Daoy (cell line): Measurements from ENCODE around the gene DSCAM. TPM values are rescaled to one million over a fixed set of nuclear protein-coding genes. Genes with fewer than 3 reads are reported as not detected.

Experiments
- DNase-seq: peaks from one replicate; pipeline ENCODE4 v3.0.0-alpha.2; 2015; ENCODE audit warnings: low read depth
- total RNA-seq: library from RNA; depleted of rRNA; stranded (reverse); fragments of >200 nt; shearing (Covaris generic); gene quantifications from 2 replicates; pipeline ENCODE4 v1.2.3, GENCODE V29; 2014

DSCAM gene
- total RNA-seq, 1 experiment from 2014 or later = 0.63 TPM

DNA sequence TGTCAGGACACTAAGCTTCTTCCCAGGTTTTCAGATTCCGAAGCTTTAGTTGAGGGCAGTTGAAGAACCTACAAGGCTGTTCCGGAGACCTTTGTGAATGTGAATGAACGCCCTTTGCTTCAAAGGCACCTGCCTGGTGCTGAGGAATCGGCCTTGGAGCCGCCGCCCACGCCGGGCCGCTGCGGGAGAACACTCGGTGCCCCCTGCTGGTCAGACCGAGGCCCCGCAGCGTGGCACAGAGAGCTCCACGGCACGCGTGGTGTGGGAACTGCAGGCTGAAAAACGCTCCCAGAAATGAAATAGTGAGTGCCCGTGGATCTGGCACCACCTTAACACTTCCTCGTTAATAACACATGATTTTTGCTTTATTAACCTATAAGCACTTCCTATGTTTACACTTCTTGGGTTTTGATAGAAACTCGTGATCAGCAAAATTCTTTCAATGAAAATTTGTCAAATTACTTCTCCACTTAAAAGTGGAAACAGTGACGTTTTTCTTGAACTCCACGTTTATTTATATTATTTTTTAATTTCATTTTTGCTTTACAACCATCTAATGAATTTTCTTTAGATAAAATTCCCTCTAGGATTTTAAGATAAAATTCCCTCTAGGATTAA, 460.6 kb downstream of the DSCAM start:
- peak; percentile 44 for DNase-seq

- no peak for DNase-seq
Measured at GRCh38 chr21:40385883-40386282, 461.1 kb downstream of the DSCAM start.

- DNase-seq = no peak
Measured at GRCh38 chr21:40383951-40384350, 463.0 kb downstream of the DSCAM start.

DNA sequence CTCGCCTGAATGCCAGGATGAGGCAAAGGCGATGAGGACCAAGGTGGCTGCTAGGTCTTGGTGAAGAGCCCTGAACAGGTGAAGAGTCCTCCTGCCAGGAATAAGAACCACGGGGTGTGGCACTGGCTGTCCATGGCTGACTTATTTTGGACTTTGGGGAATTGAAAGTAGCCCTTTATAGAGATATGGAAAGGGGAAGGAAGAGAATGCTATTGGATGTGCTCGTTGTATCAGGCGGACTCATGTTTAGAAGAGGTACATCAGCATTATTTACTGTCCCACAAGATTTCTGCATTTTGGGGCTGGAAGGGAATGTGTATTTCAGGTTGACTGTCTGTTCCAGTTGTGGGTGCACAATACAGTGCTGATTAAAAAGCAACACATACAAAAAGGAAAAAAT, 465.8 kb downstream of the DSCAM start:
- DNase-seq = no peak

DNA sequence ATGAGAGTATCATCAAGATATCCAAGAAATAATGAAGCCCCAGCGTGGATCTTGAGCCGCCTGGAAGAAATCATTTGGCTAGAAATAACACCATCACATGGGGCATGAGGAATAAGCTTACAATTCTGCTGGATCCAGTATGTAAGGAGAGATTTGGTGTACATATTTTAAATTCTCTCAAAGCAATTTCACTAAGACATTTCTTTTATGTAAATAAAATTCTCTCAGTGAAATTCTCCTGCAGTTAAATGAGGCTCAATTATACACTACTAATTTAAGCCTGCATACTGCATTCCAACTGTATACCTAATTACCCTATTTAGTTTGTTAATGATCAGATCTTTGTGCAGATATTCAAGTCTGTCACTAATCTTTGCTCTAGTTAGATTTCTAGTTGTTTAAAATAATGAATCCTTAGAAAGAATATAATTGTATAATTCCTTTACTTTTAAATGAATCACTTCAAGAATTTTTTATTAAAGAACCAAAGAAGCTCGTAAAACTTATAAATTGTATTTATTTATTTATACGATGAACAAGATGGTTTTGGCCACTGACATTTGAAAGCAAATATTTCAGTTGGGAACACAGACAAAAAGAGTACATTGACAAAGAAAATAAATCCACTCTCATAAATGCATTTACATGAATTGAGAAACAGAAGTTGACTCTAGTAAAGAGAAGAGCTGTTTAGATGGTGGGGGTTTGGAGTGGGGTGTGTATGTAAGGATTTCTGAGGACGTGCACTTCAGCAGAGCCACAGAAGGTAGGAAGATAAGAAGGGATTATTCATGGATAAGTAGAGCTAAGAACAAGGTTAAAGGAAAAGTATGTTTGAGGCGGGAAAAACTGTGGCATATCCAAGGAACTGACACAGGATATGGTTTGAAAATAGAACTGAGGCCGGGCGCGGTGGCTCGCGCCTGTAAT, 466.8 kb downstream of the DSCAM start:
- no peak for DNase-seq

DNA sequence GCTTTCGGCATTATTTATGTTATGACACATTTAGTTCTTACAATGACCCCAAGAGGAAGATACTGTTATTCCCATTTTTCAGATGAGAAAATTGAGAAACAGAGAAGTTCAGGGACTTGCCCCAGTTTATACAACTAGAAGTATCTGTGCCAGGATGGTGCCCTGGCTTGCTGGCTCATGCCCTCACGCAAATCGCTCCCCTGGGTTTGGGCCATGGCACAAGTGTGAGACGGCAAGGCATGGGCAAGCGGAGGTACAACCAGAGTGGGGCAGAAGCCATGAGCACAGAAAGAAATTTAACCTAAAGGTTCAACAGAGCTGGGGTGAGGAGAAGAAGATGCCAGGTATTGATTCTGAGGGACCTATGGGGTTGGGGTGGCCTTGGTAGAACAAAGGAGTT, 469.8 kb downstream of the DSCAM start:
- no peak for DNase-seq

DNA sequence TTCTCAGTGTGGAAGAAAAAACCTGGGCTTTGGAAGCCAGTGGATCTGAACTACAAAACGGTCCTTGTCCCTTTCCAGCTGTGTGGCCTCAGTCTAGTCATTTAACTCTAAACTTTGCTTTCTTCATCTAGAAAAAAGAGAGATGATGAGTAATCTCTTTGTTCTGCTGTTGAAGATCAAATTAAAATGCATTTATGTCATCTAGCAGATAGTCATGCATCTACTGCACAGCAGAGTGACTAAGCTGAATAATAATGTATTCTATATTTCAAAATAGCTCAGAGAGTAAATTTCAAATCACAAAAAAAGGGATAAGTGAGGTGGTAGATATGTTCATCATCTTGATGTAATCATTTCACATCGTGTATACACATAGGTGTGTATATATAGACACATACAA, 473.2 kb downstream of the DSCAM start:
- no peak for DNase-seq

- no peak for DNase-seq
Measured at GRCh38 chr21:40372506-40372905, 474.5 kb downstream of the DSCAM start.

DNA sequence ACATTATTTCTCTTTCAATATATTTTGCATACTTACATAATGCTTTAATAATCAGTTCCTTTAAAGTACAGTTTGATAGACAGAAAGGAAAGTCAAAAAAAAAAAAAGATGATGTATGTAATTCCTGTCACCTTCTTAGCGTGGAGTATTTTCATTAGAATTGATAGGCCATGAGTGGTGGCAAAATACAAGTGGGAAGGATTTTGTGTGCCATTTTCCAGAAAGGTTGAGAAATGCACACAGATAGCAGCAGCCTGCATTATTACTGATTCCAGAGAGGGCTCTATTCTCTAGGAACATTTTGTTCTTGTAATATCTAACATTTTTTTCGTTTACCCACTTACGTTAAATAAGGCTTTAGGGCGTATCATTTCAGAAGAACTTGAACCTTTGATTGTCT, 475.6 kb downstream of the DSCAM start:
- DNase-seq = no peak

DNA sequence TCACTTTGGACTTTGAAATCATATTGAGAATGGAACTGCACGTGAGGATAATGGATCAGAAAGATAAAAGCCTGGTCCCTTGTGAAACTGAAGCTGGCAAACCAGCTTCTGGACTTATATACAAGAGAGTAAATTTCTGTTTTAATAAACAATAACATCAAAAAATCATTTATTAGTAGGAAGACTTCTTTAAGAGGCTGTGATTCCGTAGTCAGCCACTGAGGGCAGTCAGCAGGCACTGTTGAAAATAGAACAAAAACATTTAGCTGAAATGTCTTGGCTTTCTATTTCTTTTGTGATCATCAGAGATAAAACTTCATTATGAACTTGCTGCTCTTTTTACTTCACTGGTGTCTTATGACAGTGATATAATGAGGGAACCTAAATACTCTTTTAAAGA, 490.3 kb downstream of the DSCAM start:
- DNase-seq = no peak

DNA sequence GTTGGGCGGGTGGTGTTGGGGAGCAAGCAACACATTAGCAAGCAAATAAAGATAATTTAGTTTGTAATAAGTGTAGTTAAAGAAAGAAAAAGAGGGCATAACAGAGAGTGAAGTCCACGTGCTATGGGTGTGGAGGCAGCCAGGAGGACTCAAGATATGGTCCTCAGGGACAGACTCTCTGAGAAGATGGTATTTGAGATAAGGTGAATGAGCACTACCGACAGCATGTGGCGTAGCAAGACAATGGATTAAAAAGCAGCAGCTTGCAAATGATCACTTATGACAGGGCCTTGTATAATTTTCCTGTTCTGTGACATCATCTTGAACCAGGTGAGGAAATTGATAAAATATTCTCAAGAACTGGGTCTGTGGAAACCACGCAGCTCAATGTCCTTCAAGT, 491.9 kb downstream of the DSCAM start:
- no peak for DNase-seq

DNA sequence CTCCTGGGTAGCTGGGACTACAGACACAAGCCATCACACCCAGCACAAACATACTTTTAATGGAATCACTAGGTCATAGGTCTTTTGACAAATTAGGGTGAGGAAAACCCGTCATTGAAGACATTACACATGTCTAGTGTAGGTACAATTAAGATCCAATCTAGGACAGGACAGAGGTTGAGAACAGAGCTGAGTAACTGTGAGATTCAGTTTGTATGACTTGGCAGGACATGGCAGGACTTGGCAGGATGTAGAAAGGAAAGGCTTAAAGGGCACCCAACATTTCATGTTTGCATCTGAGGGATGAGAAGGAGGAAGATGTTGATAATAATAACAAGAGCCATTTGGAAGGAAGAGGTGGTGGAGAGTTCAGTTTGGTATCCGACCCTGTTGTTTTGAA, 496.0 kb downstream of the DSCAM start:
- DNase-seq = no peak

DNA sequence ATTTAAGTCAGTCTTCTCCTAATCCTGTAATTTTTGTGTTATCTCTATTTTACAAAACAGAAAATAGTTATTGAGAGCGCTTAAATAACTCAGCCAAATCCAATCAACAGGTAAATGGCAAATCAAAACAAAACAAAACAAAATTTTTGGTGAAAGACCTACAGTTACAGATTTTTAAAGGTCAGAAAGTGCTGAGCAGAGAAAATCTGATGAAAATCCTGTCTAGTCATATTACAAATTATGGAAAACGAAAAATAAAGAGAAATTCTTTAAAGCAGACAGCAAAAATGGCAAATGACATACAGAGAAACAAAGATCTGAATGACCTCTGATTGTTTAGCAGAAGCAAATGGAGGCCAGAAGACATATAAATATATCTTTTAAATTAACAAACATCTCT, 497.4 kb downstream of the DSCAM start:
- DNase-seq = no peak

DNA sequence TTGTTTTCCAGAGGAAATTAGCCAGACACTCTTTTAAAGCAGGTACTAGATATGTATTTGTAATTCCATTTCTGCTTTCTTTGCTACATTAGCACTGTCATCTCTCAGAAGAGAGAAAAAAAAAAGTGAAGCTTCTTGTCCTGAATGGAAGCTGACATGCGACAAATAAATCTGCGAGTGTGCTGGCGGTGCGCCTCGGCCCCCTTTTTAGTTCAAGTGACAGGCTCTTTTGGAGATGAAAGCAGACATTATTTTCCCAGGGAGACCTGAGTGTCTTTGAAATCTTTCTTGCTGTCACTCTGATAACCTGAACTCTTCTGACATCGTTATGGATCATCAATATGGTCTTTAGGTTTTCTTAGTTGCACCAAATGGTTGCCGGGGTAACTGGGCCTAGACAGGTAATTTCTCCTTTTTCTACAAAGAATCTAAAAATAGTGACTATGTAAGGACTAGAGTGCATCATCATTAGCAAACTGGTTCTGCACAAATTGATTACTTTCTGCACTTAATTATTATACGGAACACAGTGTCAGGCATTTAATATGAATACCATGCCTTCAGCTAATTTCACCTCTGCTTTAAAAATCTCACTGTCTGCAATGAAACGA, 501.1 kb downstream of the DSCAM start:
- DNase-seq = no peak

- DNase-seq = no peak
Measured at GRCh38 chr21:40340357-40340756, 506.6 kb downstream of the DSCAM start.

DNA sequence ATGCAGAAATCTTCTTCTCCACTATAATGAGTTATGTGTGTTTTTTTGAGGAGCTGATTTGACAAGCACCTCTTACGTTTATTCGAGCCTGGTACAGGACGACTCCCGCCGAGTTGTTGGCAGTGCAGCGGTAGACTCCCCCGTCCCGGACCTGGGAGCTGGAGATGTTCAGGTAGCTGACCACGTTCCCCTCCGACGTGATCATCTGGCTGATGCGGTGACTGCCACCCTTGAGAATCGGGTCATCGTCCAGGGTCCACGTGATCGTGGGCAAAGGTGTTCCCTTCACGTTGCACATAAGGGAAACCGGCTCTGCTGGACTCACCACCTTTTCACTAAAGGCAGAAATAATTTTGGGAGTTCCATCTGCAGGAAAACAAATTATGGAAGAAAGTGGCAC, 507.9 kb downstream of the DSCAM start:
- no peak for DNase-seq

- peak; percentile 8 for DNase-seq
Measured at GRCh38 chr21:40337981-40338380, 509.0 kb downstream of the DSCAM start.

- peak; percentile 10 for DNase-seq
Measured at GRCh38 chr21:40335704-40336103, 511.3 kb downstream of the DSCAM start.

DNA sequence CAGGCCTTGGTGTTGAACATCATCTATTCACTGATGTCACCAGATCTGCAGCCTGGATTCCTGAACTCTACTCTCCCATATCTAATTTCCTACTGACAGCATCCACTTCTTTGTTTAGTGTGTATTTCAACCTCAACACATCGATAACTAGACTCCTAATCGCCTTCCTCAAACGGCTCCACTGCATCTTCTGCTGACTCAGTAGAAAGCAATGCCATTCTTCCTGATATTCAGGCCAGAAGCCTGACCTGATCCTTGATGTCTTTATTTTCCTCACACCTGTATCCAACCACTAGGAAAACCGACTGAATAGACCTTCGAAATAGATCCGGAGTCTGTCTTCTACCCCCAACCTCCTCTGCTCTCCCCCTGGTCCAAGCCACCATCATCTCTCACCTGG, 512.8 kb downstream of the DSCAM start:
- no peak for DNase-seq

- no peak for DNase-seq
Measured at GRCh38 chr21:40333731-40334130, 513.2 kb downstream of the DSCAM start.

DNA sequence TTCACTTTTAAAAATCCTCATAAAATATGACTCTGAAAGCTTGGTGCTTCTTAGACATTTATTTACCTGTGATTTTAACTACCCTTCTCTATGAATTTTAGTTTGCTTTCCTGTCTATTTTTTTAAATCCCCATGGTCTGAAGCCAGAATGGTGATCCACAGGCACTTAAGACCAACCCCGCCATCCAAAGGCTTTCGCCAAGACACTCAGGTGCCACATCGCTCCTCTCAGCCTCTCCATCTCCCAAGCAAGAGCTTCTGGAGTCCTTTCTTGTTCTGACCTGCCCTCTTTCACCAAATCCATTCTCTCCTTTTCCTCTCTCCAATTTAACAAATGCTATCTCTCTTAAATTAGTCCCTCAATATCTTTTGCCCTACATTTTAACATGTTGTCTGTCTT, 515.2 kb downstream of the DSCAM start:
- no peak for DNase-seq

- no peak for DNase-seq
Measured at GRCh38 chr21:40331172-40331571, 515.8 kb downstream of the DSCAM start.

DNA sequence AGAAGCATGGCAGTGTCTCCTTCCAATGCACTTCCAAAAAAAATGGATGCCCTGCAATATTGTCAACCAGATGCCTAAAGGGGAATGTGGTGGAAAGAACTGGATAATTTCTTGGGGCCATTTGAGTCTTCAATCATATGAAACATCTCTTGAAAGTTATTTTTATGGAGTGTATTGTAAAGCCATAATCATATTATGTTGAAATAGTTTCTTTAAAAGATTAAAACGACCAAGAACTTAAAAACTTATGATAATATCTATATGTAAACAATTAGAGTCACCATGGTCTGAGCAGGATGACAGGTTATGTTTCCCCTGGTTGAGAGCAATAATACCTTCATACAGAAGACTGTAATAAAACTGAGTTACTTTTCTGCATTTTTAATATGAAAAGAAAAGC, 522.6 kb downstream of the DSCAM start:
- no peak for DNase-seq
